Ovary (tissue), 3 donors: ENCODE measurements around the gene DCAF11.

Experiments
- CTCF ChIP-seq, 3 donors: fragments of 450-650 bp in 2 of 3; fragments of 200-600 bp in 1 of 3; IDR thresholded peaks; one replicate each; pipeline versions ENCODE4 v1.5.1 to v1.8.0; 2016 to 2022; ENCODE audit warnings: antibody characterized with exemption in 3 of 3, mild to moderate bottlenecking in 1 of 3
- EP300 ChIP-seq: sonication (generic); formaldehyde crosslinking; IDR thresholded peaks from one replicate; pipeline ENCODE4 v1.6.1; 2017; ENCODE audit warnings: antibody characterized with exemption
- POLR2A ChIP-seq: fragments of 450-650 bp; IDR thresholded peaks from one replicate; pipeline ENCODE4 v1.6.1; 2017; ENCODE audit warnings: antibody characterized with exemption, mild to moderate bottlenecking, moderate library complexity
- donor health status: DM: no; HTN: no; CAD: no.

GRCh38 chr14:24100197-24100981 lies 14.2 kb upstream of the DCAF11 start:
- TF ChIP-seq CTCF (IDR thresholded peaks at IDR 0.05) (no peak), POLR2A (no peak), EP300 (no peak)
